ENCODE measurements around the gene THNSL1.

DNA sequence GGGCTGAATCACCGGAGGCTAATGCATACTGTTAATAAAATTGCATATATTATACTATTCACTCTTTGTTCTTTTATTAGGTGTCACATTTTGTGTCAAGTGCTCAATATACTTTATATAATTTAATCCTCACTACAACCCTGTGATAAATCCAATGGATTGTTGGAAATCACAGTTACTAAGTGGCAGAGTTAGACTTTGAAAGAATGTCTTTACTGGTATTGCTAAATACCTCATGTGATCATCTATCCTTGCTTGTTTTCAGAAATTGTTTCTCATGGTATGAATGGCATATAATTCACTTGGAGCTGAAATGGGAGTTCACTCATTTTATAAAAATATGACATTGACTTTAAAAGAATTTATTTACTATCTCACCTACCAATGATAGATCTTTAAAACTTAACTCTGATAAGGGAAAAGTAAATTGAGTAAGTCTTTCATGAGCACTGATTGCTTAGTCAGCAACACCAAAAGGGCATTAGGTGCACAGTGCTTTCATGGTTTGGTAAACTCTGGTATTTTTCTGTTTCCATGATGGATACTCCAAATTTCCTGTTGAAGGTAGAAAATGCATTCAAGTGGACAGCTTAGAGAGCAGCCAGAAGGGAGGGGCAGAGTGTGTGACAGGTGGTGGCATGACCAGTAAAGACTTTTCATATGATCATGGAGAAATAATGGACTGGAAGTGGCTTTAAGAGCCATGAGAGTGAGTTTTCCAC is 23.0 kb upstream of the THNSL1 start:
- TF ChIP-seq, protein P1, sequence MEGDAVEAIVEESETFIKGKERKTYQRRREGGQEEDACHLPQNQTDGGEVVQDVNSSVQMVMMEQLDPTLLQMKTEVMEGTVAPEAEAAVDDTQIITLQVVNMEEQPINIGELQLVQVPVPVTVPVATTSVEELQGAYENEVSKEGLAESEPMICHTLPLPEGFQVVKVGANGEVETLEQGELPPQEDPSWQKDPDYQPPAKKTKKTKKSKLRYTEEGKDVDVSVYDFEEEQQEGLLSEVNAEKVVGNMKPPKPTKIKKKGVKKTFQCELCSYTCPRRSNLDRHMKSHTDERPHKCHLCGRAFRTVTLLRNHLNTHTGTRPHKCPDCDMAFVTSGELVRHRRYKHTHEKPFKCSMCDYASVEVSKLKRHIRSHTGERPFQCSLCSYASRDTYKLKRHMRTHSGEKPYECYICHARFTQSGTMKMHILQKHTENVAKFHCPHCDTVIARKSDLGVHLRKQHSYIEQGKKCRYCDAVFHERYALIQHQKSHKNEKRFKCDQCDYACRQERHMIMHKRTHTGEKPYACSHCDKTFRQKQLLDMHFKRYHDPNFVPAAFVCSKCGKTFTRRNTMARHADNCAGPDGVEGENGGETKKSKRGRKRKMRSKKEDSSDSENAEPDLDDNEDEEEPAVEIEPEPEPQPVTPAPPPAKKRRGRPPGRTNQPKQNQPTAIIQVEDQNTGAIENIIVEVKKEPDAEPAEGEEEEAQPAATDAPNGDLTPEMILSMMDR (IDR thresholded peaks at IDR 0.05): no peak
- TF ChIP-seq POLR2A (IDR thresholded peaks at IDR 0.05): no peak

Data from vagina (tissue), 2 donors.